SK-N-DZ (cell line): ENCODE data around the gene ADARB2.

ENCODE experiments used
- DNase-seq: peaks from one replicate; pipeline ENCODE4 v3.0.0-alpha.2; 2015; ENCODE audit warnings: low spot score

ADARB2 gene

DNA sequence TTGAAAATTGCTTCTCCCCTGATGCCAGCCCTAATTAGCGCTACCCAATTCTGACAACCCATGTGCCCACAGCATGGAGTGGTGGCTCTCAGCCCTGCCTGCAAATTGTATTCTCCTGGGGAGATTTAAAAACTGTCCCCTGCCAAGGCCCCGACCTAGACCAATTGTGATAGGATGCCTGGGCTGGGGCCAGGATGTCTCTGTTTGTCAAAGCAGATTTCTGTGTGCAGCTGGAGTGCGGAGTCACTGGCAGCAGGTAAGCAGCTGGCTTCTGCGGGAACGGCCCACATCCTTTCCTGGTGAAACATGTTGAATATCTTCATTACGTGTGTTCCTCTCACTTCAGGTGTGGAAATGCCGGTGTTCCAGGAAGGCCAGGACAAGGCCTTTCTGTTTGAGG is 442.6 kb downstream of the ADARB2 start:
- peak; percentile 53 for DNase-seq

DNA sequence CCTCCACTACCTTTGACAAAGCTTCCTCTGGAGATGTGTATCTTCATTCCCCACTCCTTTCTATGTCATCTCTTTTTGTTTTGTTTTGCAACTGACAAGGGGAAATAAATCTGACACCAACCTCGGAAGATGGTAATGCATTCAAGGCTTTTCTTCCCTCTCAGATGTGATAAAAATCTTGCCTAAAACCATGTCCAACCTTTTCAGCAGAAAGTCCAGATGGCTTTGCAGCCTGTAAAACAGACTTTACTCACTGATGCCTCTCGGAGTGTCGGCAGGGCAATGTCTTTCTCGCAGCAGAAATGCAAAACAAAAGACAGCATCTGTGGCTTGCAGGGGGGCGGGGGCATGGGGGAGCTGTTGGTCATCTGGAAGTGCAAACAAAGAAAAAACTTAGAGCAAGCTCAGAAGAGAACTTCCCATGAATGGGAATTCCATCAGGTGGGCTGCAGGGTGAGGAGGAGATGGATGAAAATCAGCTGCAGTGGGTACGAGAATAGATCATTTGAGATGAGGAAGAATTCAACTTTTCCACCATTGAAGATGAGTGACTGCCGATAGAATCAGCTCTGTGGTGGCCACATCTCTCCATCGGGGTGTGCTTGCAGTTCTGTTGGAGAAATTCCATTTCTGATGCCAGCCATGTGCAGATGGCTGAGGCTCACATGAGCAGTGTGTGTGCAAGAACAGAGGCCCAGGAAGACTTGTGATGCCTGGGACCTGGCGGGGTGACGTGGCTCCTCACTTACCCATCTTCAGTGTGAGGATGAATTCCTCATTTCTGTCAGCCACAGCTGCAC is 443.5 kb downstream of the ADARB2 start:
- peak; percentile 94 for DNase-seq

DNA sequence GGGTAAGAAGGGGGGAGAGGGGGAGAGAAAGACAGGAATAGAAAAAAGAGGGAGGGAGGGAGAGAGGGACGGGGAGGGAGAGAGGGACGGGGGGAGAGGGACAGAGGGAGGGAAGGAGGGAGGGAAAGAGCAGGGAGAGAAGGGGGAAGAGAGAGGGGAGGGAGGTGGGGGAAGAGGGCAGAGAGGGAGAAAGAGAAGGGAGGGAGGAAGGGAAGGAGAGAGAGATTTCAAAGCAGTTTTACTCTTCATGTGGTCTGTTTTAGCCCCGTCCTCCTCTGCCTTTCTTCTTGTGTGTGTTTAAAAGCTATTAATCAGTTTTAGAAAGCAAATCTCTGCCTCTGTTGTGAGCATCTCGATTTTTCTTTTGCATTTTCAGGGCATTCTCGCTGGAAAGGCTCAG is 444.2 kb downstream of the ADARB2 start:
- no peak for DNase-seq

DNA sequence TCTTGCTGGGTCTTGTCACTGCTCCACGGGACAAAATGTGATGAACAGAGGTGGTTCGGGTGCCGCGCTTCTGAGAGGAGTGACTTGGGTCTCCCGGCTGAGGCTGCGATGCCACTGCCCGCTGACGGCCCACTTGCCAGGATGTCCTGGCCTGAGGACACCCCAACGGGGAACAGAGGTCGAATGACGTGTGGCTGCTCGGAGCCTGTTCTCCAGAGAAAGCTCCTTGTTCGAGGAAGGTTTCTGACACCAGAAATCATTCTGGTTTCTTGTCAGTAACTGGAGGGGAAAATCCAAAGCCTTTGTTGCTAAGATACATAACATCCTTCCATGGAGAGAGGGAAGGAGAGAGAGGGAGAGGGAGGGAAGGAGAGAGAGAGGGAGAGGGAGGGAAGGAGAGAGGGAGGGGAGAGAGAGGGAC is 444.7 kb downstream of the ADARB2 start:
- peak; percentile 31 for DNase-seq

DNA sequence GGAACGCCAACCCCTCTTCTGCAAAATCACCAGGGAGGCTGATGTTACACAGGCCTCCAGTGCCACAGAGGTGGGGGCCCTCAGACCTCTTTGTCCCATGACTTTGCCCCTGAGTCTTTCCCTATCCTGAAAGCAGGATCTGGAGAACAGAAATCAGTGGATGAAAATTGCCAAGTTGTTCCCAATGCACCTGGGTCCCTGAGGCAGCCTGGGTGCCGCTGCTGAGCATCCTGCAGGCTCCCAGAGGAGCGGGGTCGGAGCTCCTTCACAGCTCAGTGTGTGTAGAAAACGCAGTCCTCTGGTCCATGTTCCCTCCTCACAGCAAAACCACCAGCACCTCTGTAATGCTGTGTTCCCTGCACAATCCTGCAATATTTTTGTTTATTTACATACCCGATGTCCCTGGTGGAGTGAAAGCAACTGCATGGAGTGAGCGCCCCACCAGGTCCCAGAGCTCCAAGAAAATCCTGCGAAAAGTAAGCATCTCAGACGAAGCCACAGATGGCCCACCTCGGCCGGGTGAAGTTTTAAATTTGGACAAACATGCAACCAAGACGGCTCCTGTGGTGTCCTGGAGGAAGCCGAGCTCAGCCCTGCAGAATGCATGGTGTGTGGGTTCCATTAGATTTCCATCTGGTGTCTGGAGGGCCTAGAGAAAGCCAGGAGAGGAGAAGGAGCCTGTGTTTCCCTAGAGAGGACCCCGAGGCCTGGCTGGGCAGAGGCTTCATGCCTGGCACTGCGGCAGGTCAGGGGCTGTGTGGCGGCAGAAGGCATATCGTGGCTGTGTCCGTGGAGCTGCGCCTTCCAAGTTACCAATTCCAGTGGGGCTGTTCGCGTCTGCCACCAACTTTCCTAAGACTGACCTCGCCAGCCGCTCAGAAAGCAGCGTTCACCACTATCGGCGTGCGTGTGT is 445.9 kb downstream of the ADARB2 start:
- peak; percentile 43 for DNase-seq

DNA sequence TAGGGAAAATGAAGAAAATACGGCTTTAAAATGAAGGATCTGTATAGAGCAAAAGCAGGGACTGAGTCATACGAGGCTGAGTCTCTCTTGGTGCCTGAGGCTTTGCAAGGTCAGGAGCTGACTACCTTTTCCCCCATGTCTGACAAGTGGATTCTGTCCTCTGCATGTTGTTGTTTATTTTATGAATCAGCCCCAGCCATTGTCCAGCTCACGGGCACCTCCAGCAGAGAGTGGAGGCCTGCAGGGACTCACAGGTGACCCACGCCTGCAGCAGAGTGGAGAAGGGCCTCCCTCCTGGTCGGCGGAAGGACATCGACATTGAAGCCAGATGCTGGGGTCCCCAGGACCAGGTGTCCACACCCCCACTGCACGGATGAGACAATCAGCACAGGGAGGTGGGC is 447.3 kb downstream of the ADARB2 start:
- DNase-seq: no peak

DNA sequence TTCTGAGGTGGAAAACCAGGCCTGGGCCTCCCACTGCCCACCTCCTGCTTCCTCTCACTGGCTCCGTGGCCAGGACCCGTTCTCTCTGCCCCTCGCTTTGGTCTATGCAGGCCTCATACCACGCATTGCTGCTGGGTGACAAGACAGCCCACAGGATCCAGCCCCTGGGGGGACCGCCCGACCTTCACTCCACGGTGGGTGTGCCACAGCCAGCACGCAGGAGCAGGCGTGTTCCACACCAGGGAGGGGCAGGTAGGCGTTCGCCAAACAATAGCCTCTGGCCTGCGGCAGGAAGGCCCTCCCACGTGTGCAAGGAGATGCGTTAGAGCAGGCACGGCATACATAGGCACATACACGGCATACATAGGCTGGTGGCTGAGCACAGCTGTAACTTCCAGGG is 447.7 kb downstream of the ADARB2 start:
- DNase-seq: no peak

DNA sequence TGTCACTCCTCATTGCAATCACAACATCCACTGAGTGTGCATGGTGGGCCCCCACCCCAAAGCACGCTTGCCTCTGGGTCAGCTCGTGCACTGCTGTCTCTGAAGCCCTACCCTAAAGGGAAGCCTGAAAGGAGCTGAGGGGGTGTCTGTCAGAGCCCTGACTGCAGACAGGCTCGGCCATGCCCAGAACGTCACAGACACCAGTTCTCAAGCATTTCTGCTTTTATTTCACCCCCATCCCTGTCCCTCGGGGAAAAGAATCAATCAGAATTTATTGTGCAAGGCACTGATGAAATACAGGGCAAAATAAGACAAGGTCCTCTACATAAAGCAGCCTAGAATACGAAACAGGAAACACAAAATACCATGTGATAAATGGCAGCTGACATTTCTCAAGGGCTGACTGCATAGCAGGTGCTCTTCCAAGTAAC is 449.3 kb downstream of the ADARB2 start:
- peak; percentile 52 for DNase-seq

DNA sequence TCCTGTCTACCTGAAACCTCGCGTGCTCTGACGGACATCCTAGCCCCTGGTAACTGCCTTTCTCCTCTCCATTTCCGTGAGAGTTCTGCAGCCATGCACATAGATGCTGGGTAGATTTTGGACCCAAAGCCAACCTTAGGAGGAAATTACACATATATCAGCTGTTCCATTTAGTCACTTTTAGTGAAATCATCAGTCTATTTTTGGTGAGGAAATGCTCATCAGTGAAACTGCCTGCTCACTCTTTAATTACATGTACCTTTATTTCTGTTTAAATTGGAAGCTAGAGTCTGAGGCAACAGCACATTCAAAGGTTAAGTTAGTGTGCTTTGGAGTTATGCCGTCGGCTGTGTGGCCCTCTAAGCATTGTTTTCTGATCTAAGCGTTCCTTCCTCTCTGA is 449.8 kb downstream of the ADARB2 start:
- no peak for DNase-seq

DNA sequence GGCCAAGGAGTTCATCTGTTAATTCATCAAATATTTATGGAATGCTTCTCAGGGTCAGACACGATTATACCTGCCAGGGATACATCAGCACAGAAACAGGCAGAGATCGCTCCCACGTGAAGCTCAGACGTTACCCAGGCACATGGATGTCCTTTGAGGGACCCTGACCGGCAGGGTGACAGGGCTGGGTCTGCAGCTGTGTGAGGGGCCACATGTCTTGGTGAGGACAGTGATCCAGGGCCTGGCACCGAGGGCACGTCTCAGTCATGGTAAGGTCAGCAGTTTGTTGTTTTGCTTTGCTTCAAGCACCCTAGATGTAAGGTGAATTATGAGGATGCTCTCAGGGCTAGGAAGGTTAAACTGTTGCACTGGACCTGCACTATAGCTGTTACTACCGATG is 453.2 kb downstream of the ADARB2 start:
- no peak for DNase-seq

DNA sequence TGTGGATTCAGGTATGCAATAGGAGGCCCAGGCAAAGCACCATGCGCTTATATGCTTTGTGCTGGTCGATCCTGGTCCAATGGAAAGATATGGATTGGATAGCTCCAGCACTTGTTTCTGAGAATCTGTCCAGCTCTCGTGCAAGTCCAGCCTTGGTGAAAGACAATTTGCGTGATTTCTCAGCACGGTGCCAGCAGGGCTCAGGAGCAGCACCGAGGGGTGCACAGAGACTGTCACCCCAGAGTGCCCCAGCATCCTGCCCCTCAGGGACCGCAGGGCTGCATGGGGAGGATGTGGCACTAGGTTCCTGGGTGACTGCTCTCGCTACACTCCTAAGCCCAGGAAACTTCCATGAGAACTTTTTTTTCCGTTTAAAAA is 455.9 kb downstream of the ADARB2 start:
- DNase-seq: no peak

DNA sequence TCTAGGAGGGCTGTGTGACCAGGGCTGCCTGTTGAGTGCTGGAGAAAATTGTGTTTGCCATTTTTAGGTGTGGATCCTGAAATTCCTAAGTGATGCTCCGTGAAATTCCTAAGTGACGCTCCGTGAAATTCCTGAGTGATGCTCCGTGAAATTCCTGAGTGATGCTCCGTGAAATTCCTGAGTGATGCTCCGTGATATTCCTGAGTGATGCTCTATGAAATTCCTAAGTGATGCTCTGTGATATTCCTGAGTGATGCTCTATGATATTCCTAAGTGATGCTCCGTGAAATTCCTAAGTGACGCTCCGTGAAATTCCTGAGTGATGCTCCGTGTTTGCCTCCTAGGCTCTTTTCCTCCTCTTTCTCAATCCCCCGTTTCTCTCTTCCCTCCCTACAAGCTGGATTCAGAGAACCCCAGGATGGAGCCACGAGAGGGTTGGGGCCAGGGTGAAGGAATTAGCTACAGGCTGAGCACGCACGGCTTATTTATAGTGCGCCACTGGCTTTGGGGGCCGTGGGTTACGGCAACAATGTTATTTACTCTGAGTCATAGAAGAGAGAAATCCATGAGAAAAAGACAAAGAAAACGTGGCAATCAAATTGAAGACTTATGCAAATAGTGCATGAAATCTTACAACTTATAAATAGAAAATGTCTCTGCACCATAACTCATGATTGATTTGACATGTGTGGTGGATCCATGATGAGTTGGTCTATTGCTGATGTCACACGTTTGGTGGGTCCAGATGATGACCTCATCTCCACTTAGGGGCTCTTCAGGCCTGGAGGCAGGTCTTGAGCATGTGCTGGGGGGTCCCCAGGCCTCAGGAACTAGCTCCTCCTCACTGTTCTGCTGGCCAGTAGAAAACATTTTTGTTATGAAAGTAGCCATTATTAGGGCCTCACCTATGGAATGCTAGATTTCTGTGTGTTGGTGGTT is 456.6 kb downstream of the ADARB2 start:
- DNase-seq: no peak

DNA sequence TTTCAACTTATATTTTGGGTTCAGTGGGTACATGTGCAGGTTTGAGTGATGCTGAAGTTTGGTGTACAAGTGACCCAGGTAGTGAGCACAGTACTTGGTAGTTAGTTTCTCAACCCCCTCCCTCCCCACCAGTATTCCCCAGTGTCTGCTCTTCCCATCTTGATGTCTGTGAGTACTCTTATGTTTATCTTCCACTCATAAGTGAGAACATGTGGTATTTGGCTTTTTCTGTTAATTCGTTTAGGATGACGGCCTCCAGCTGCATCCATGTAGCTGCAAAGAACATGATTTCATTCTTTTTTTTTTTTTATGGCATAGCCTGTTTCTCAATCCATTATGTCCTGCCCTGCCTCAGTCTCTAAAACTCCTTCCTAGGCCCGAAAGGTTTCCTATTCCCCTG is 459.0 kb downstream of the ADARB2 start:
- DNase-seq: peak; percentile 79

DNA sequence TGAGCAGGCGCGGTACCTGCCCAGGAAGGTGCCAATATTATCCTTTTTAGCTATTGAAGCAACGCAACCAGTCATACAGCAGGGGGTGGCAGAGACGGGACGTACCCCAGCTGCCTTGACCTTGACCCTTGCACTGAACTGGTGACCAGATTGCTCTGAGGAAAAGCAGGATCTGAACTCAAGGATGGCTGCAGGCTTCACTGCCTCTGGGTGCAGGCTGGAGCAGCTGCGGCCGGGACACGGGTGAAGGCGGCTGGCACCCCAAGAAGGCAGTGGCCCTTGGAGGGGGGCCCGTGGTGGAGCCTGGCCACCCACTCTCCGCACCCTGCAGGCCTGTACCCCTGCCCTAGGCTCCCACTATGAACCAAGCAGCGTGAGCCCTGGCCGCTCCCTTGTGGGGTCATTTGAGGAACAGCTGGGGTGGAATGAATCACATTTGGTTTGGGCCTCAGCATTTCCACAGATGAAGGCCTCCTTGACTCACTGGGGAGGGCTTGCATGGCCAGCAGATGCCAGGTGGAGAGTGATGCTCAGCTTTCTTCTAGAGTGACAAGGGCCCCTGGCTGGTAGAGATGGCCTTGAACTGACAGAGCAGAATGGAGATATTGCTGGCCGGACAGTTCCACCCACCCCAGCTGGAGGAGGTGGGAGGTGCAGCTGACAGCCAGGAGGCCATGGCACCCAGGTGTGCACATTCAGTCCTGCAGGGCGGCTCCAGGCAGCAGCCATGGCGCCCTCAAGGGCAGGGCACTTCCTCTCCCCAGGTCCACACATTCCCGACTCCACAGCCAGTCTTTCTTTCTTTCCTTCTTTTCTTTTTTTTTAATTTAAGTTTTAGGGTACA is 462.4 kb downstream of the ADARB2 start:
- DNase-seq: no peak

DNA sequence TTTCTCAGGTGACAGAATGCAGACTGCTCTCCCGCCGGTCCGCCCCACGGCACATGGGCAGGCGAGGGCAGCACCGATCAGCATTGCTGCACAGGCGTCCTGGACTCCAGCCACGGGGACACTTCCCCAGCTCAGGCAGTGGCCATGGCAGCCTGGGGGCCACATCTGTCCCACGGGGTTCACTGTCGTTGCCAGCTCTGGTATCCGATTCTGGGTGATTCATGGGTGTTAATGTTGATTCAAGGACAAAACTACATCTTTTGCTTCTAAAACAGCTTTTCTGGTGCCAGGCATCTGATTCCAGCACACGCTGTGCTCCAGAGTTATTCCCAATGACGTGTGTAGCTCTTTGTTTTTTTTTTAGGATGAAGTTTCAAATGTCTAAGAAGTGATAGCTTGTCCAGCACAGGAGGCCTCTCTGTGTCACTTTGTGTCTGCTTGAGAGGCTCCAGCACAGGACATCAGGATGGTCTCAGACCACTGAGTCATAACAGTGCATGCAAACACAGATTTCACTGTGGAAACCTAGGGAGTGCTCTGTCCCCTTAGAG is 463.1 kb downstream of the ADARB2 start:
- DNase-seq: no peak

DNA sequence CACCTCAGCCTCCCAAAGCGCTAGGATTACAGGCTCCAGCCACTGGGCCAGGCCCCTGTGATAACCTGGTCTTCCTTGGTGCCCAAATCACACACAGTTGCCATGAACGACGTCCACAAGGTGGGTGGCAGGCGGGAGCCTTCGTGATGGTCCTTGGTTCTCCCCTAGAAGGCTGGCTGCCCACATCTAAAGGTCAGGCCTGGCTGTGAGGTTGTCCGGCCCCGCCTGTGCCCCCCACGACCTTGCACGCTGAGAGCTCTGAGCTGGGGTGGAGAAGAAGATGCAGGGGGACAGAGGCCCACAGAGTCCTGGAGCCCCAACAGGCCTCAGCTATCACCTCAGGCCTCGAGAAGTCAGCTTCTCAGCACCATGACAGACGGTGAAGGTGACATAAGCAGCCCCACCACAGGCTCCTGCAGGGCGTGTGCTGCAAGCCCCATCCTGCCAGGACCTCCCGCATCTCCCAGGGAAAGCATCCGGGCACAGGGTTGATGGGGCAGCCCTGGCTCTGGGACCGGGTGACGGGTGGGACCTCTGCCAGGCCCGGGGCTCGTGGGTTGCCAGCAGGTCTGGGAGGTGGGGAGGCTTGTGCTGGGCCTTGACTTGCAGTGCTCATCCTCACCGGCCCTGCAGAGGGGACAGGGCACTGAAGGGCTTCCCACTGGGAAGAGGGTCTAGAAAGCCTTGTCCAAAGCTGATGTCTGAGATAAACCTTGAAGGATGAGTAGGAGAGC is 463.8 kb downstream of the ADARB2 start:
- no peak for DNase-seq

DNA sequence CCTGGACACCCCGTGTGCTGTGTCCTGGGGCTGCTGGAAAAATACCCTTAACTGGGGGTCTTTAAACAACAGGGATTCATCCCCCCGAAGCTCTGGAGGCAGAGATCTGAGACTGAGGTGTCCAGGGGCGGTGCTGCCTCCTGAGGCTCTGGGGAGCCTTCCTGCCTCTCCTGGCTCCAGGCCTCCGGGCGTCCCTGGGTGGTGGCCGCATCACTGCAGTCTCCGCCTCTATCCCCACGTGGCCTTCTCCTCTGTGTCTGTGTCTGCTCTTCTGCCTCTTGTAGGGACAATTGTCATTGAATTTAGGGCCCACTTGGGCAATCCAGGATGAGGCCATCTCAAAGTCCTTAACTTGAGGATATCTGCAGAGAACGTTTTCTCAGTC is 464.6 kb downstream of the ADARB2 start:
- DNase-seq: peak; percentile 59

DNA sequence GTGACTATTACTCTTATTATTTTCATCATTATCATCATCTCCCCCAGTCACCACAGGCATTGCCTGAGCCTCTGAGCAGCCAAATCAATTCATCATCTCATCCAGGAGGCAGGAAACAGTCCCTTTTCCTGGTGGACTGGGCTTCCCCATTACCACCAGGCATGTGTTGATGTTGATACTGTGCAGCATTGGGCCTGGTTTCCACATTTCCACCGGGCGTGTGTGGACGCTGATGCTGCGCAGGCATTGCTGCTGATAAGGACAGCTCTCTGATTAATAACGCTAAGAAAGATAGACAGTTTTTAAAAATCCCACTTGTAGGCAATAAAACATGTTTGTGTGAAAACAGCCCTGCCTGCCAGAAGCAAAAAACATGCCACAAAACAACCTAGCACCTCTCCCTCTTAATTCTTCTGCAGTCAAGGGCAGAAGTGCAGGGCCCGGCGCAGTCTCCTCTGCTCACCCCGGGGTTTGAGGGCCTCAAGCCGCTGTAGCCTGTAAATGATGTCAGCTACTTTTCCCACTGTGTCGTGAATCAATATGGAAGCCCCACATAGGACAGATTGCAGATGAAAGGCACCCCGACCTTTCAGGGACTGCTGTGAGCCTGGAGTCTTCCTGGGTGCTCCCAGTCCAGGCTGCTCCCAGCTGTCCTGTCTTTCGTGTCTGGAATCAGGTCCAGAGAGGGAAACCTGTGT is 465.1 kb downstream of the ADARB2 start:
- DNase-seq: peak; percentile 86

DNA sequence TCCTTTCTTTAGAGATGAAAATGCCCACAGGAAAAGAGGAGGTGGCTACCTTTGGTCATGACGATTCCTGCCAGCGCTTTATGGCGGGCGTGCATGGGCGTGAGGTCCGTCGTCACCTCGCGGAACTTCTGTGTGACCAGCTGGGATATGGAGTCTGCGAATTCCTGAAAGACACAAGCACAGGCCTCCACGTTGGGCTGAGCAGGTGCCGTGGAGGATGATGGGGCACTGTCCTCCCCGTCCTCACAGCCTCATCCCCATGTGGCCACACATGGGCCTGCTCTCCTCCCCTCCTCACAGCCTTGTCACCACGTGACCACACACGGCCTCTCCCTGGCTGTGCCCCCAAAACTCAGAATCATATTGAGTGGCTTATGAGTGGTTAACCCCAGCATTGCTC is 466.4 kb downstream of the ADARB2 start:
- DNase-seq: no peak
